ENCODE measurements around the gene MCTP2.

Gene MCTP2

GRCh38 chr15:94335616-94336015 lies 104.3 kb downstream of the MCTP2 start:
- Histone ChIP-seq H3K4me3 (ENCODE audit: low read depth, low read length) (no peak overlapping the region), H3K9me3 (ENCODE audit: severe bottlenecking) (no peaks in the 10 kb centered on the region), H3K36me3 (no peaks in the 10 kb centered on the region), H3K27ac (no peak overlapping the region), H3K27me3 (ENCODE audit: insufficient read depth, low read depth, severe bottlenecking) (peaks cover 62% of the 10 kb centered on the region)
- no peak for TF ChIP-seq CTCF (IDR thresholded peaks at IDR 0.05; ENCODE audit: low read depth, low read length)
- no peak for DNase-seq

- H3K36me3 ChIP-seq = no peaks in the 10 kb centered on the region
- no peak for TF ChIP-seq CTCF (IDR thresholded peaks at IDR 0.05; ENCODE audit: low read depth, low read length)
Observed at GRCh38 chr15:94336817-94337467, 105.6 kb downstream of the MCTP2 start.

GRCh38 chr15:94338243-94338846 lies 107.0 kb downstream of the MCTP2 start:
- H3K9me3 ChIP-seq (ENCODE audit: severe bottlenecking) = no peaks in the 10 kb centered on the region
- no peak for TF ChIP-seq CTCF (IDR thresholded peaks at IDR 0.05; ENCODE audit: low read depth, low read length)
- no peak for DNase-seq
- H3K4me3 ChIP-seq (ENCODE audit: low read depth, low read length) = no peak overlapping the region
- no peaks in the 10 kb centered on the region for H3K36me3 ChIP-seq
- H3K27me3 ChIP-seq (ENCODE audit: insufficient read depth, low read depth, severe bottlenecking) = peaks cover 52% of the 10 kb centered on the region
- no peak overlapping the region for H3K27ac ChIP-seq

More at GRCh38 chr15:94336817-94337467, 105.6 kb downstream of the MCTP2 start:
- H3K27ac ChIP-seq = no peak overlapping the region
- H3K9me3 ChIP-seq (ENCODE audit: severe bottlenecking) = no peaks in the 10 kb centered on the region
- no peak for DNase-seq
- peaks cover 59% of the 10 kb centered on the region for H3K27me3 ChIP-seq (ENCODE audit: insufficient read depth, low read depth, severe bottlenecking)
- no peak overlapping the region for H3K4me3 ChIP-seq (ENCODE audit: low read depth, low read length)

GRCh38 chr15:94346282-94346681 lies 114.9 kb downstream of the MCTP2 start:
- no peak for DNase-seq

GRCh38 chr15:94348084-94348483 lies 116.7 kb downstream of the MCTP2 start:
- Histone ChIP-seq H3K27me3 (ENCODE audit: insufficient read depth, low read depth, severe bottlenecking) (peaks cover 50% of the 10 kb centered on the region), H3K9me3 (ENCODE audit: severe bottlenecking) (no peaks in the 10 kb centered on the region), H3K36me3 (no peaks in the 10 kb centered on the region), H3K4me3 (ENCODE audit: low read depth, low read length) (no peak overlapping the region), H3K27ac (no peak overlapping the region)
- no peak for DNase-seq
- TF ChIP-seq CTCF (IDR thresholded peaks at IDR 0.05; ENCODE audit: low read depth, low read length) = no peak

More at GRCh38 chr15:94346282-94346681, 114.9 kb downstream of the MCTP2 start:
- Histone ChIP-seq H3K27ac (no peak overlapping the region), H3K9me3 (ENCODE audit: severe bottlenecking) (no peaks in the 10 kb centered on the region), H3K4me3 (ENCODE audit: low read depth, low read length) (no peak overlapping the region), H3K27me3 (ENCODE audit: insufficient read depth, low read depth, severe bottlenecking) (peaks cover 38% of the 10 kb centered on the region), H3K36me3 (no peaks in the 10 kb centered on the region)
- TF ChIP-seq CTCF (IDR thresholded peaks at IDR 0.05; ENCODE audit: low read depth, low read length) = no peak

Measured in WERI-Rb-1 (cell line).